Endothelial cell of umbilical vein (primary cell): ENCODE data around the gene CTDSPL.

Experiments used
- CTCF ChIP-seq, 2 donors: IDR thresholded peaks; 1 replicate in 1 of 2; 2 replicates in 1 of 2; pipeline ENCODE4 v1.5.1; 2011; ENCODE audit warnings: low read length in 2 of 2, mild to moderate bottlenecking in 2 of 2, moderate library complexity in 2 of 2, control low read depth in 1 of 2, inconsistent platforms in 1 of 2, low read depth in 1 of 2; ENCODE audit not compliant: insufficient read depth in 1 of 2; ENCODE audit errors: extremely low read depth in 1 of 2
- EZH2 ChIP-seq: IDR thresholded peaks from 2 replicates; pipeline ENCODE4 v1.6.1; 2012; ENCODE audit warnings: borderline replicate concordance, low read depth, mild to moderate bottlenecking, moderate library complexity, low read length, inconsistent platforms; ENCODE audit not compliant: severe bottlenecking
- POLR2A ChIP-seq: IDR thresholded peaks from 2 replicates; pipeline ENCODE4 v1.6.1; 2012; ENCODE audit warnings: low read depth, mild to moderate bottlenecking, control low read depth, low read length

- TF ChIP-seq CTCF (IDR thresholded peaks at IDR 0.05; ENCODE audit: extremely low read depth in 1 of 2, insufficient read depth in 1 of 2, low read depth in 1 of 2, low read length in 2 of 2) (no peak), POLR2A (no peak), EZH2 (no peak)
Observed at GRCh38 chr3:37856381-37856780, 5.3 kb upstream of the CTDSPL start.
